K562 (cell line): ENCODE data around the gene CYB5R2. TPM values are rescaled to one million over a fixed set of nuclear protein-coding genes. Genes with fewer than 3 reads are reported as not detected.
A peak's percentile ranks its signal among the peaks of the same experiment; 100 is the strongest.

Experiments used
- CEBPZ ChIP-seq: fragments of 150-350 bp; IDR thresholded peaks from 2 replicates; pipeline ENCODE4 v1.6.1; 2014; ENCODE audit warnings: low read depth, mild to moderate bottlenecking, low read length, borderline replicate concordance
- CREM ChIP-seq: IDR thresholded peaks from 2 replicates; pipeline ENCODE4 v1.6.1; 2014; ENCODE audit warnings: antibody characterized with exemption, low read depth
- CXXC5 ChIP-seq: fragments of 250-450 bp; sonication (Bioruptor Pico); IDR thresholded peaks from 2 replicates; pipeline ENCODE4 v1.8.0; 2022; ENCODE audit warnings: inconsistent platforms, mild to moderate bottlenecking, moderate library complexity
- ETV1 ChIP-seq: fragments of 450-650 bp; conservative IDR thresholded peaks from 2 replicates; pipeline ENCODE4 v1.6.1; 2016; ENCODE audit warnings: missing genetic modification characterization, control low read depth, low read depth, missing compliant biosample characterization
- GABPA ChIP-seq: fragments of 200-800 bp; sonication (Bioruptor generic); conservative IDR thresholded peaks from 2 replicates; pipeline ENCODE4 v1.6.1; 2016; ENCODE audit warnings: low read depth, missing genetic modification characterization, missing compliant biosample characterization
- GABPB2 ChIP-seq: fragments of 250-450 bp; sonication (Bioruptor Pico); conservative IDR thresholded peaks from 2 replicates; pipeline ENCODE4 v1.5.1; 2021; ENCODE audit warnings: mild to moderate bottlenecking
- HDAC2 ChIP-seq: fragments of 450-650 bp; IDR thresholded peaks from 2 replicates; pipeline ENCODE4 v1.6.1; 2016; ENCODE audit warnings: mild to moderate bottlenecking
- HMBOX1 ChIP-seq: sonication (generic); IDR thresholded peaks from 2 replicates; pipeline ENCODE4 v1.6.1; 2016
- L3MBTL2 ChIP-seq: fragments of 450-650 bp; IDR thresholded peaks from 2 replicates; pipeline ENCODE4 v1.6.1; 2016; ENCODE audit warnings: mild to moderate bottlenecking, moderate library complexity
- MAZ ChIP-seq, 2 experiments: fragments of 450-650 bp in 1 of 2; sonication (generic) in 1 of 2; formaldehyde crosslinking; IDR thresholded peaks in 1 of 2; conservative IDR thresholded peaks in 1 of 2; 2 replicates each; pipeline versions ENCODE4 v1.4.0 to v1.5.0; 2020; ENCODE audit warnings: mild to moderate bottlenecking in 1 of 2, missing genetic modification reagents in 1 of 2
- PHB ChIP-seq: fragments of 250-450 bp; sonication (Bioruptor Pico); IDR thresholded peaks from 2 replicates; pipeline ENCODE4 v1.5.0; 2021
- RBFOX2 ChIP-seq: fragments of 200-400 bp; formaldehyde crosslinking; IDR thresholded peaks from 2 replicates; pipeline ENCODE4 v1.6.1; 2017; ENCODE audit warnings: low read depth, mild to moderate bottlenecking, low read length, moderate library complexity
- SIN3B ChIP-seq: fragments of 450-650 bp; IDR thresholded peaks from 2 replicates; pipeline ENCODE4 v1.6.1; 2017; ENCODE audit warnings: low read depth, mild to moderate bottlenecking, moderate library complexity
- TBP ChIP-seq: optimal IDR thresholded peaks from 2 replicates; pipeline ENCODE3; 2011; ENCODE audit warnings: low read depth, low read length, improper control_type of control experiment
- TFAP4 ChIP-seq: sonication (generic); formaldehyde crosslinking; IDR thresholded peaks from 2 replicates; pipeline ENCODE4 v1.8.0; 2022; ENCODE audit warnings: missing genetic modification reagents, mild to moderate bottlenecking, moderate library complexity, borderline replicate concordance
- ZBTB1 ChIP-seq: sonication (generic); formaldehyde crosslinking; IDR thresholded peaks from 2 replicates; pipeline ENCODE4 v1.8.1; 2023; ENCODE audit warnings: missing genetic modification reagents, low read depth, mild to moderate bottlenecking, borderline replicate concordance
- ZNF263 ChIP-seq: sonication (generic); formaldehyde crosslinking; IDR thresholded peaks from 2 replicates; pipeline ENCODE4 v1.8.0; 2022; ENCODE audit warnings: mild to moderate bottlenecking, missing genetic modification reagents, borderline replicate concordance
- polyA plus RNA-seq, 8 experiments: library from polyadenylated mRNA; depleted of rRNA in 4 of 8; stranded (reverse) in 5 of 8; unstranded in 3 of 8; fragments of >200 nt; fragmentation: Nextera tagmentation in 2 of 8; fragmentation: Illumina TruSeq in 1 of 8; extraction: Ambion mirVana in 2 of 8; extraction: Trizol in 1 of 8; gene quantifications; 2 replicates each; pipeline versions ENCODE4 v1.2.1 to v1.2.3, GENCODE V29; 2011 to 2014; ENCODE audit warnings: inconsistent platforms in 1 of 8, missing spikeins in 1 of 8
- total RNA-seq, 7 experiments: library from RNA; depleted of rRNA in 6 of 7; stranded (reverse); fragments of >200 nt in 6 of 7; fragmentation: Illumina TruSeq in 2 of 7; extraction: Trizol in 2 of 7; gene quantifications; 2 replicates each; pipeline versions ENCODE4 v1.2.1 to v1.2.3, GENCODE V29; 2011 to 2021; ENCODE audit warnings: low replicate concordance in 1 of 7

The CYB5R2 gene
- total and polyA plus RNA-seq, 9 of the 15 experiments (the other 6 are each of a cell fraction or from before 2014, with no cell fraction given): 8.2 to 28.7 (median 13.6) TPM

GRCh38 chr11:7673724-7674434, 579 bp upstream of the CYB5R2 start (continued):
- no peak for TF ChIP-seq CEBPZ
- TF ChIP-seq HMBOX1: no peak
- TF ChIP-seq RBFOX2: peak; percentile 77
- TF ChIP-seq CXXC5 (CRISPR knock-in tag): 0 out of 2 replicates have a peak, but pooled peaks have one; percentile 26
- TF ChIP-seq GABPB2 (CRISPR knock-in tag): no peak
- no peak for TF ChIP-seq SIN3B
- no peak for TF ChIP-seq PHB
- peak; percentile 41 for TF ChIP-seq TBP
- TF ChIP-seq MAZ (CRISPR knock-in tag; conservative IDR thresholded peaks at IDR 0.05 in 1 of 2, IDR thresholded peaks at IDR 0.05 in 1 of 2): peak in 1 of 2 experiments; percentile 3; a peak in 1 of 4 replicates
- TF ChIP-seq ZBTB1 (CRISPR knock-in tag): peak; percentile 44; the same call in 1 of the 2 replicates
- no peak for TF ChIP-seq ZNF263 (CRISPR knock-in tag)
- no peak for TF ChIP-seq HDAC2
- peak; percentile 69 for TF ChIP-seq L3MBTL2
- no peak for TF ChIP-seq TFAP4 (CRISPR knock-in tag)
- TF ChIP-seq GABPA (tag): 0 out of 2 replicates have a peak, but pooled peaks have one; percentile 26
- TF ChIP-seq CREM: peak; percentile 56; the same call in 1 of the 2 replicates
- TF ChIP-seq ETV1 (tag): no peak
